T-helper 2 cell treated with Interferon-gamma antibody and Interleukin-4, amounts not matched to agents 100 ng/mL and 5 ng/mL, for 36 hours (primary cell): Measurements from ENCODE around the gene CYP4A22. TPM values are rescaled to one million over a fixed set of nuclear protein-coding genes. Genes with fewer than 3 reads are reported as not detected.
"Not testable (repeated sequence)": the region's sequence is repeated elsewhere in the genome, so short reads cannot be mapped to it uniquely, and the experiment has no call there.

ENCODE experiments used
- intact Hi-C: fragments of 100-400 bp; cut with micrococcal nuclease; formaldehyde crosslinking; loops from one replicate; pipeline ENCODE4 v1.15.1; 2023
- total RNA-seq: library from RNA; stranded (reverse); gene quantifications from 2 replicates; pipeline ENCODE4 v1.2.3, GENCODE V29; 2022

Gene CYP4A22
- total RNA-seq, 1 donor from 2014 or later = not detected

DNA sequence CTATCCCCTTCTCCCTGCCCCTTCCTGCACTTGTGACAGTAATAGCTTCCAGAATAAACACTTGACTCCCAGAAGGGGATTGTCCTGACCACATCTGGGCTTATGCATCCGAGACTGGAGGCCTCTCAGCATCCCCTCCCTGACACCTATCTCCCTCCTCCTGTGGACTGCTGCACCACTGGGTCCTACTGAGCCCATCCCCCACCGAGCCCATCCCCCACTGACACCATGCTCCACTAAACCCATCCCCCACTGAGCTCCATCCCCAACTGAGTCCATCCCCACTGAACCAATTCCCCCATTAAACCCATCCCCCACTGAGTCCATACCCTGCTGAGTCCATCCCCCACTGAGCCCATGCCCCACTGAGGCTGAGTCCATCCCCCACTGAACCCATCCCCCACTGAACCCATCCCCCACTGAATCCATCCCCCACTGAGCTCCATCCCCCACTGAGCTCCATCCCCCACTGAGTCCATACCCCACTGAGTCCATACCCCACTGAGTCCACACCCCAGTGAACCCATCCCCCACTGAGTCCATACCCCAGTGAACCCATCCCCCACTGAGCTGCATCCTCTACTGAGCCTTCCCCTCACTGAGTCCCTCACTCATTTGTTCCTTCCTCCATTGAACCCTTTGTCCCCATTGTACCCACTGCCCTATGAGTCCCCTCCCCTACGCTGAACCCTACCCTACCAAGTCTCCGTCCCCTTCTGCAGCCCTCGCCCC lies 47.0 kb downstream of the CYP4A22 start:
- intact Hi-C loops = no loop called here

DNA sequence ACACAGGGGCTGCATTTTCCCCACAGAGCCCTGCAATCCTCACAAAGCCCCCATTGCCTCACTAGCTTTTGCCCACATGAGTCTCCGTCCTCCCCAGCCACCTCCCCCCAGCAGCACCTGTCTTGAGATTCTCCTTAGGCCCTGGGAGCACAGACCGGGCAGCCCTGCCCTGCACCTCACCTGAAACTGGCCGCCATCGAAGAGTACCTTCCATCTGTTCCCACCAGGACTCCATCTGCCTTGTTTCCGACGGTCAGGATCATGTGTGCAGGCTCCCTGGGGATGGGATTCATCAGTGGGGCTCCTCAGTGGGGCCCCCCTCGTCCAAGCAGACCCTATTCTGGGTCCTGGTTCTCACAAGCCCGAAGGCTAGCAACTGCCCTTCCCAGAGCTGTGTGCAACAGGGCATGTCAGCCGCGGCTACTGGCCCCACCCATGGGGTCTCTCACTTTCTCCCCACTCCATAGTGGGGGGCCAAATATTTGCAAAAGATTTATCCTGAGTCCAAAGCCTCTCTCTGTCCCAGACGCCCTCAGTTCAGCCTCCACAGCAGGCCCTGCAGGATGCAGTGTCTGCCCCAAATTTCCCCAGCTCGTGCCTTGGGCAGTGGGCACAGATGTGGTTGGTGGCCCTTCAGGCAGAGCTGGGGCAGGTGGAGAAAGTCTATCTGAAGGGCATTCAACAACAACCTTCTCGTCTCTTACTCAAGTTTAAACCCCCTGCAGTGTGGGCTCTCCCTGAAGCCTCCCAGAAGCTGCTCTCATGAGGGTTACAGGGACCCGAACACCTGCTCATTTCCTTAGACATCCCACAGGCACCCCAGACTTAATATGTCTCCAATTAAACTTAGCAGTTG lies 47.8 kb downstream of the CYP4A22 start:
- intact Hi-C loops = no loop called here

DNA sequence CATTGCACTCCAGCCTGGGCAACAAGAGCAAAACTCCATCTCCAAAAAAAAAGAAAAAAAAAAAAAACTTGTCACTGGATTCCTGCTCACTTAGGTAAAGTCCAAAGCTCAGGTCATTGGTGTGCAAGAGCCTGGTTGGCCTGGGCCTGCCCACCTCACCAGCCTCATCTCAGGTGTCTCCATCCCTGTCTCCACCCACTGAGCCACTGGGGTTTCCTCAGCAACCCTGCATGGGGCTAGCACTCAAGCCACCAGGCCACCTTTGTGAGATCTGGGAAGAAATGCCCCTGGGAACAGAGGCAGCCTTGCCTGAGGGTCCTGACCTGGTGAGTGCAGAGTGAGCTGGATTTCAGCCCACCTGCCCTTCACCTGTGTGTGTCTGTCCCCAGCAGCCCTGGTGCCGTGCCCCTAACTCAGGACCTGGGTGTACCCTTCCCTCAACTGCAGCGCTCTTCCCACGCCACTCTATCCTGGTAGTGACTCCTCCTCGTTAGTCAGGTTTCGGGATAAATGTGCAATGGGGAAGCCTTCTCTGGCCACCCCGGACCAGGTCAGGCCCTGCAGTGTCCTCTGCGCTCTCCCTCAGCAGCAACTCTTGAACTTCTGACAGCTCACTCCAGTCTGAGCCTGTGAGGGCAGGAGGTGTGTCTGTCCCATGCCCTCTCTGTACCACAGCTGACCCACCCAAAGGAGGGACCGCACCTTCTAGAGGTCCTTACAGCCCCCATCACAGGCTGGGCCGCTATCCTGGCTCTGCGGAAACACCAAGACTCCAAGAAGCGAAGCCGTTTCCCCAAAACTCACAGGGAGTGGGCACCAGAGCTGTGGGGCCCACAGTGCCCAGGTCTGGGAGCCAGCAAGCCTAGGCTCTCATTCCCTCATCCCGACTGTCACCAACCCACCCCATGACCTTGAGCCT lies 49.3 kb downstream of the CYP4A22 start:
- intact Hi-C loops = no loop called here

DNA sequence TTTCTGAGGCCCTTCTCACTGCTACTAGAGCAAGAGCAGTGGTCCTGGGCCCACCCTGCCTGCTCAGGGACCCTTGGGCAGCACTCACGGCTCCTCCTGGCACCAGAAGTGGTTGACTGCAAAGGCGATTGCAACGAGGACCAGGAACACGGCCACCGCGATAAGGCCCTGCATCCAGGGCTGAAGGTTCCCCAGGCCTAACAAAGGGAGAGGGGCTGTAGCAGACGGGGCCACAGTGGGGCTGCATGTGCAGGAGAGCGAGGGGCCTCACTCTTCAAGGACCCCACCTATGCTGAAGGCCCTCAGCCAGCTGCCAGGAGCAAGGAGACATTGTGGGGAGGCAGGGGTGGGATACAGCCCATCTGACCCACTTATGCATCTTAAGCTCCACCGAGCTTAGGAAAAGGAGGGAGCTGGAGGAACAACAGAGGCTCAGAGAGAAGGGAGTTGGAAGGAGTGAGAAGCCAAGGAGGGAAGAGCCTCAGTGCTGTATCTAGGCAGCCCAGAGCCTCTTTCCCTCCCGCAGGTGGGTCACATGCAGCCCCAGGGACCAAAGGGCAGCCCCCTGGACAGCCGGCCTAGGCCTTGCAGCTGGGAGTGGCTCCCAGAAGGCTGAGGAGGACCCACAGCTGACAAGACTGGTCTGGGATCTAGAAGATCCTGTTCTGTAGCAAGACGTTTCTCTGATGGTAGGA lies 50.1 kb downstream of the CYP4A22 start:
- intact Hi-C loops = no loop called here

DNA sequence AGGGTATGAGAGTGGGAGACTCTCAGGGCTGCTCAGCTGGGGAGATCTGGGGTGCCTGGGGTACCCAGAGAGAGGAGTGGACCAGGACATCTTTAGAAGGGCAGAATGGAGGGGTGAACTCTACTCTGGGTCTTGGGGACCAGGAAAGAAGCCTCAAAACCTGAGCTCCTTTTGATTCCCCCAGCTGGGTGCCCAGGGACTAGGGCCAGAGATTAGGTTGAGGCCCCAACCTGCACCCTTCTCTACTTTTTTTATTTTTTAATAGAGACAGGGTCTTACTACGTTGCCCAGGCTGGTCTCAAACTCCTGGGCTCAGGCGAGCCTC lies 50.6 kb downstream of the CYP4A22 start:
- intact Hi-C loops = no loop called here

DNA sequence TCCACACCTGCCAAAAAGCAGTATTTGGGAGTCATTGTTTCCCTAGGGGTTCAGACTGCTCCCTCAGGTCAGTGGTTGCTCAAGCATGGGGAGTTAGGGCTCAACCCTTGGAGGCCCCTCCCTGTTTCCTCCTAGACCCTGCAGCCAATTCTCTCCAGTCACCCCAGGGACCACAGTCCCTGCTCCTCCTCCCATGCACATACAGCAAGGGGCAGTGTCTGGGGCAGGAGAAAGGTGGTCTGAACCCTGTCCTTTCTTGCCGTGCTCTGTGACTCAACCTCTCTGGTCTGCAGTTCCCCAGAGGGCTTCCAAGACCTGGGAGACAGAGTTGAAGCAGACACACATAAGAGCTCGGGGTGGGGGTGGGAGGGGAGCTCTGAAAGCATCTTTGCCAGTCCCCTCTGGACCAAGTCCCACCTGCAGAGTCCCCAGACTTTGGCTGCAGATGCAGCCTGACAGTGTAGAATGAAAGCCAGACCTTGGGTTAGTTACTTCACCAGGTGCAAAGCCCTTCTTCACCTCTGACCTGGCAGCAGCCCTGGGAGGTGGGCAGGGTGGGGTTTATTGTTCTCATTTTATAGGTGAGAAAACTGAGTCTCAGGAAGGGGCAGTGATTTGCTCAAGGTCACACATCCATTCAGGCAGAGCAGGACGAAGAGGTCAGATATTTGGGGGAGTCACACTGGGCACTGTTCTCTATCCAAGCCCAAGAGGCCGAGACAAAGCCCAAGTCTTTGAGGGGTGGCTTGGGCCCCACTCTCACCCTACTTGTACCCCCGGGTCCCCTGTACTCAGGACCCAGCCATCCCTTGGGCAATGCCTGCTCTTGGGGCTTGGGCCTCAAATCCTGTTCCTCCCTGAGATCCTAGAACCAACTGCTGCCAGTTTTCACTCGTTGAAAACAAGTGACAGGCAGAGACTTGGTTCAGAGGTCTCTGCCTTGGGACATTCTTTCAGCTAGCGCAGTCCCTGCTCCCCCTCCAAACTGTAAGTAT lies 51.8 kb downstream of the CYP4A22 start:
- intact Hi-C loops = no loop called here

DNA sequence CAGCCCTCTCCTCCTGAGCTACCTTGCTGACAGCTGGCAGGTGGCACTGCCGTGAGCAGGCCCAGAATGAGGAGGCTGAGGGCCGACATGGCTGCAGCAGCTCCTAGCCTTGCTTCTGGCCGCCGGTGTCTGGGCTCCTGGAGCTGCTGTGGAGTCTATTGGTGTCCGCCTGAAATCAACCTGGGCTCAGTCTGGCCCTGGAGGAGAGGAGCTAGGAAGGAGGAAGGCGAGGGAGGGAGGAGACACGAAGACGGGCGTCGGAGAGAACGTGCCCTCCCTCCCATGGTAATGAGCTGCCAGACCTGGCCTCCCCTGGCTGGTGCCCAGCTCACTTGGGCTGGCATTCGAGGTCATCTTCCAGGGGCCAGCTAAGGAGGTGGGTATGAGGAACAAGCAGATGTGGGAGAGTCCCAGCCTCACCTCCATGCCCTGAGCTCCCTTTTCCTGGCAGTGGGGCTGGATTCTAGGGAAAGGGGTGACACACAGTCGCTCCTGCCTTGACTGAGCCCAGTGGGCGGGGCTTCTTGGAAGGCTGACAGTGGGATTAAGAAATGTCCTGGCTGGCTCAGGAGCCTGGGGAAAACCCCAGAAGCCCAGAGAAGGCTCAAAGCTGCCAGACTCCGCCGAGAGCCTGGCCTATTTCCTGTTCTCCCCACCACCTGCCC lies 52.7 kb downstream of the CYP4A22 start, which contains the start of gene PDZK1IP1:
Gene PDZK1IP1, minus strand, starts transcription at position 193 of the 665 bp plus-strand sequence. Its CDS starts 104 bp downstream, at position 89.
- intact Hi-C loops = loop anchor here (5.0 kb wide), 2 partner anchors 37 to 242 kb away; no protein-coding TSS in a partner anchor

DNA sequence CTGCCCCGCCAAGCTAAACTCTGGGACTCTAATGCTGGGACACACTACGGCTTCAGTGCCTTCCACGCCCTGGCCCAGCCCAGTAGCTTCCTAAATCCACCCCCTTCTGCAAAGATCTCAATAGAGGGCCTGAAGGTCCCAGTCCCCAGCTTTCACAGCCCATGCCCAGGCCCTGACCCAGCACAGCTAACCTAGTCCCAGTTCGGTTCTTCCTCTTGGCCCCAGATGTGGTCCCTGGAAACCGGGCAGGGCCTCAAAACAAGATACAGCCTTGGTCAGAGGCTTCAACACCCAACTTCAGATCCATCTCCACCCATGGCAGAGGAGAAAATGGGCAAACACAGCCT lies 53.2 kb downstream of the CYP4A22 start:
- intact Hi-C loops = loop anchor here (5.0 kb wide), 2 partner anchors 37 to 242 kb away; no protein-coding TSS in a partner anchor

DNA sequence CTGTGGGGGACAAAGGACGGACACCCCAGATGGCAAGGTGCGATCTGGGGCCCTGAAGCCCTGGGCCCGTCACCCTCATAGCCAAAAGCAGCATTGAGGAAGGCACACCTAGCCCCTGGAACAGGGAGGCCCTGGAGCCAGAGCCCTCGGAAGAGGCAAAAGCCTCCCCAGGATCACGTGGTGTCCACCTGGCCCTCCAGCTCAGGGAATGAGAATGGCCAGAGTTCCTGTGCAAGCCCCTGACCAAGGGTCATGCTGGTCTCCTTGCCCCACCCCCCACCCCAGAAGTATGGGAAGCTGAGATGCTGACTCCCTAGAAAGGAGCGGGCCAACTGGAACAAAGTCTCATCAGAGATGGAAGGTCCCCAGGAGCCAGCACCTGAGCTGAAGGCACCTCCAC lies 53.6 kb downstream of the CYP4A22 start:
- intact Hi-C loops = loop anchor here (5.0 kb wide), 2 partner anchors 36 to 241 kb away; no protein-coding TSS in a partner anchor

DNA sequence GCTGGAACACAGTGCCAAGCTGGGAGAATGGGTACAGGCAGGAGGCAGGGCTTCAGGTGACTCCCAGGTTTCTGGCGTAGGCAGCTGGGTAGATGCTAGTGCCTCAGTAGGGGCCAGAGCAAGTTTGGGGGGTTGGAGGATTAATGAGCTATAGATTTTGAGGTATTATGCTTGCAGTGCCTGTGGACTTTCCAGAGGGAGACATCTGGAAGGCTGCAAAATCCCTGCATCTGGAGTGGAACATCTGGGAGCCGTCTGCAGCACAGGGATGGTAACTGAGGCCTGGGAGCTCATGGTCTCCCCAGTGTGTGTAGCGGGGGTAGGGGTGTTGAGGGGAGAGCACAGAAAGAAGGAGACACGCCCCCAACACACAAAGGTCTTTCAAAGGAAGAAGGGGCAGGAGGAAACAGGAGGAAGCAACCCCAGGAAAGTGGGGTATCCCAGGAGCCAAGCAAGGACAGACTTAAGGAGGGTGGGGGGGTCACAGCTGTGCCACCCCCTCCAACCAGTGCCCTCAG lies 54.8 kb downstream of the CYP4A22 start:
- intact Hi-C loops = loop anchor here (5.0 kb wide), 2 partner anchors 35 to 240 kb away; no protein-coding TSS in a partner anchor

DNA sequence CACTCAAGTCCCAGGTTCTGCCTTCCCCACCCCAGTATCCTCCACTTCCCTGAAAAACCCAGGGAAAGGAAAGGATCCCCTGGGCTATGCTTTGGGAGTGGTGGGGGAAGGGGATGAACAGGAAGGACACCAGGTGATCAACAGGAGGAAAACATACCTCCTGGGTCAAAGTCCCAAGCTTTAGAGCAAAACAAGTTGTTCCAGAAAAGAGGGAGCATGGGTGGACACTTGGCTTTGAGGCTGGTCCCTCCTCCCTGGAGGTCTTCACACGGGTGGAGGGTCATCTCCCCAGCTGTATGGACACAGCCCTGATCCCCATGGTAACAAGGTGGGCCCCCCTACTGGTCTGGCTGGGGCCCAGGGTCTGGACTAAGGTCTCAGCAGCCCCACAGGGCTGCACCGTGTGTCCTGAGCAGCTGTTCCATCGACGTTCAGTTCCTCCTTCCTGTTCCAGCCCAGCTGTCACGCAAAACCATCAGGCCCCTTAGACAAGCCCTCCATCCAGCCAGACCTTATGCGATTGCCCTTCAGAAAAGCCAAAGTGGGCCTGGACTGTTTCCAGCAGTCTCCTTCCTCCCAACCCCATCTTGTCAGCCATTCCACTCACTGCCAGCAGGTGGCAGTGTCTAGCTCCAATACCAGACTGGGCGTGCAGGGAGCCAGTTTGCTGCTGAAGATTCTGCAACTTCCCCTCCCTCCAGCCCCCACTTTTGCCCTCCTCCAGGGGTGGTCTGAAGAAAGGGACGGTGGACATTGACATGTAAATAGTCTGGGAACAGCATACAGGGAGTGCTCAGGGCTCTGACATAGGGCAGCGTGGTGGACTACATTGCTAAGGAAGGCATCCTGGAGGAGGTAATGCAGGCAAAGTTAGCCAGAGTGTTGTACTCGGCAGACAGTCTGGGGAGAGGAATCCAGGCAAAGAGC lies 55.5 kb downstream of the CYP4A22 start:
- intact Hi-C loops = loop anchor here (1.0 to 5.0 kb wide), 3 partner anchors 35 to 240 kb away; no protein-coding TSS in a partner anchor

DNA sequence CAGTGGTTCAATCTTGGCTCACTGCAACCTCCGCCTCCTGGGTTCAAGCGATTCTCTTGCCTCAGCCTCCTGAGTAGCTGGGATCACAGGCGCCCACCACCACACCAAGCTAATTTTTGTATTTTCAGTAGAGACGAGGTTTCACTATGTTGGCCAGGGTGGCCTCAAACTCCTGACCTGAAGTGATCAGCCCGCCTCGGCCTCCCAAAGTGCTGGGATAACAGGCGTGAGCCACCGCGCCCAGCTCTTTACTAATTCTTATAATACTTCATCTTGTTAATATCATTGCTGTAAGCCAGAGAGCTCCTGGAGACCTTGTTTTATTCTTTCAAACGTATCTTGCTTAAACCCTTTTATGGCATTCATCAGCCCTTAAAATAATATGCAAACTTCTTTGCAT lies 56.3 kb downstream of the CYP4A22 start:
- intact Hi-C loops = loop anchor here (1.0 to 5.0 kb wide), 3 partner anchors 34 to 239 kb away; no protein-coding TSS in a partner anchor

DNA sequence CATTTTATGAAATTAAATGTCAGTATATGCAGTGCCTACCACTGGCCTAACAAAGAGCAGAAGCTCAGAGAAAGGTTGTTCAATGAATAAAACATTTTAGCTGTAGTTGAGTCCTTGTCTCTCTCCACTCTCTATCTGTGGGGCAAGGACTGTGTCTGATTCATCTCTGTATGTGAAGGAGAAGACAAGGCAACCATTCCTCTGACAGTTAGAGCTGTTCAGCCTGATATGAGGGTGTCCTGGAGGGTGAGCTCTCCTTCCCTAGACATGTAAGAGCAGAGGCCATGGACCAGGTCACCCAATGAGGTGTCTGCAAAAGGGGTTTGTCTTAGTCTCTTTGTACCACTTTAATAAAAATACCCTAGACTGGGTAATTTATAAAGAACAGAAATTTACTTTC lies 57.1 kb downstream of the CYP4A22 start:
- intact Hi-C loops = loop anchor here (5.0 kb wide), 2 partner anchors 33 to 238 kb away; no protein-coding TSS in a partner anchor

DNA sequence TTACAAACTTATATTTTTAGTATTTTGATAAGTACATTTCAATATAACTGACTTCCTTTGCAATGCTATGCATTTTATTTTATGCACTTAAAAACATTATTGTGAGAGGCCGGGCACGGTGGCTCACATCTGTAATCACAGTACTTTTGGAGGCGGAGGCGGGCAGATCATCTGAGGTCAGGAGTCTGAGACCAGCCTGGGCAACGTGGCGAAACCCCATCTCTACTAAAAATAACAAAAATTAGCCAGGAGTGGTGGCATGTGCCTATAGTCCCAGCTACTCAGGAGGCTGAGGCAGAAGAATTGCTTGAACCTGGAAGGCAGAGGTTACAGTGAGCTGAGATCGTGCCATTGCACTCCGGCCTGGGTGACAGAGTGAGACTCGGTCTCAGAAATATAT lies 58.7 kb downstream of the CYP4A22 start:
- intact Hi-C loops = not testable (repeated sequence)

DNA sequence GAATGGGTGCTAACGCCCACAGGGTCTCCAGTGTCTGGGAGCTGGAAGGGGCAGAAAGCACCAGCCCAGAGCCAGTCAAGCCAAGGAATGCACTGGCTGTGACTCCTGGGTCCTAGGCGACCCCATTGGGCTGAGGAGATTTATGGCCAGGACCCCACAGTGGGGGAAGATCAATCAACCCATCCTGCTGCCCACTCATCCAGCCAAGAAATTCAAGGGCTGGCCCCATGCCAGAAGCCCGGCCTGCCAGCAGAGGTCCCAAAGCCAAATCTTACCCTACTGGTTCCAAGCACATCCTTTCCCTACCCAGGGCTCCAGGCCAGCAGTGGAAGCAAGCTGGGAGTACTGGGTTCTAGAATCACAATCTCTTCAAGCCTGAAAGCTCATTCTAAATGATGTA lies 59.4 kb downstream of the CYP4A22 start:
- intact Hi-C loops = no loop called here

DNA sequence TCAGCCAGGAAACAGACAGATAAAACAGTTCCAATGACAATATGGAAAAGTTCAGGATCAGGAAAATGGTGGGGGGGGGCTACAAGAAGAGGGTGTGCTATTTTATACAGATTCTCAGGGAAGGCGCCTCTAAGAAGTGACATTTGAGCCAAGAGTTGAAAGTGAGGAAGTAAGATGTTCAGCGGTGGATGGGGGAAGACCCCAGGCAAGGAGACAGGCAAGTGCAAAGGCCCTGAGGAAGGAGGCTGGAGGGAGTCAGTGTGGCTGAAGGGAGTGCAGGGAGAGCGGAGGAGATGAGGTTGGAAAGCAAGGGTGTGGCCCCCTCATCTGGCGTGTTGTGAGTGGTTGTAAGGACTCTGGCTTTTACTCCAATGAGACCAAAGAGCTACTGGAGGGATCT lies 61.0 kb downstream of the CYP4A22 start:
- intact Hi-C loops = no loop called here
